ENCODE data around the gene FIS1. TPM values are rescaled to one million over a fixed set of nuclear protein-coding genes. Genes with fewer than 3 reads are reported as not detected.

Gene FIS1
- total and polyA plus RNA-seq, 10 of the 15 experiments (the other 5 are each of a cell fraction or from before 2014, with no cell fraction given) = 83.4 to 149 (median 108) TPM

DNA sequence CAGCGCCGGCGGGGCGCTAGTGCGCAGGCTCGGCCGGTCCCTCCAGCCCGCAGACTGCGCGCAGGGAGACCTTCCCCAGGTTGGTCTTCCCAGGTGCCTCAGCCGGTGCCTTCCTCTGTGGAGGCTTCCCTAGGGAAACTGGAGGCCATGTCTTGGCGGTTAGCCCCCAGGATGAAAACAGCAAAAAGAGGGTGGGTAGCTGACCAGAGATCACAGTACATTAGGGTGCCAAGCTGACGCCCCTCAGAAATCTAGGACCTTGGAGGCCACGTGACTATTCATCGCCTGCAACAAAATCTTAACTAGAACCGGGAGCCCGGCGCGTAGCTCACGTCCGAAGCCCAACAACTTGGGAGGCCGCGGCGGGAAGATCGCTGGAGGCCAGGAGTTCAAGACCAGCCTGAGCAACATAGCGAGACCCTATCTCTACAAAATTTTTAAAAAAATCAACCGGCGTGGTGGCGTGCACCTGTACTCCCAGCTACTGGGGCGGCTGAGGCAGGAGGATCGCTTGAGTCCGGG lies 327 bp upstream of the FIS1 start (continued):
- TF ChIP-seq BHLHE40 (IDR thresholded peaks at IDR 0.05; ENCODE audit: borderline replicate concordance in 1 of 2, low read depth in 2 of 2, low read length in 1 of 2) (no peak), USF1 (IDR thresholded peaks at IDR 0.05; ENCODE audit: borderline replicate concordance, extremely low read length, insufficient read depth, low read depth, low read length) (peak; percentile 18), ZNF217 (IDR thresholded peaks at IDR 0.05) (peak; percentile 45; the same call in 1 of the 2 replicates), SUPT20H (IDR thresholded peaks at IDR 0.05; ENCODE audit: borderline replicate concordance, control insufficient read depth, low read depth, low read length) (no peak), LARP7 (IDR thresholded peaks at IDR 0.05) (no peak), RCOR1 (conservative IDR thresholded peaks at IDR 0.05; ENCODE audit: low read depth, low read length) (no peak), NR2F1 (conservative IDR thresholded peaks at IDR 0.05) (no peak), KLF5 (IDR thresholded peaks at IDR 0.05; ENCODE audit: partially characterized antibody) (peak; percentile 8), SPI1 (IDR thresholded peaks at IDR 0.05; ENCODE audit: borderline replicate concordance, insufficient read depth, low read depth, low read length) (no peak), RB1 (IDR thresholded peaks at IDR 0.05; ENCODE audit: borderline replicate concordance) (no peak), JUNB (IDR thresholded peaks at IDR 0.05) (no peak), RAD51 (IDR thresholded peaks at IDR 0.05) (peak; percentile 49; the same call in 1 of the 2 replicates), CTCF (IDR thresholded peaks at IDR 0.05 in 2 of 3, conservative IDR thresholded peaks at IDR 0.05 in 1 of 3; ENCODE audit: control insufficient read depth in 2 of 3, extremely low read depth in 1 of 3, insufficient read depth in 1 of 3, low read depth in 3 of 3, low read length in 3 of 3) (no peak), RELA (IDR thresholded peaks at IDR 0.05; ENCODE audit: borderline replicate concordance, partially characterized antibody) (no peak), TCF7 (IDR thresholded peaks at IDR 0.05; ENCODE audit: borderline replicate concordance) (no peak), CEBPZ (IDR thresholded peaks at IDR 0.05; ENCODE audit: low read depth, low read length) (no peak), SMARCA5 (IDR thresholded peaks at IDR 0.05) (no peak), ZBTB4 (CRISPR knock-in tag; IDR thresholded peaks at IDR 0.05) (no peak)
